GM23248 (cell line): ENCODE data around the gene MPPE1.

ENCODE experiments used
- EZH2 ChIP-seq: fragments of 200-600 bp; sonication (generic); IDR thresholded peaks from 2 replicates; pipeline ENCODE4 v1.6.1; 2018; ENCODE audit warnings: antibody characterized with exemption, mild to moderate bottlenecking; ENCODE audit not compliant: insufficient read depth, poor library complexity, severe bottlenecking
- EZH2phosphoT487 ChIP-seq: fragments of 200-600 bp; sonication (generic); IDR thresholded peaks from 2 replicates; pipeline ENCODE4 v1.6.1; 2018; ENCODE audit warnings: antibody characterized with exemption, moderate library complexity, mild to moderate bottlenecking, low read depth; ENCODE audit not compliant: insufficient read depth

DNA sequence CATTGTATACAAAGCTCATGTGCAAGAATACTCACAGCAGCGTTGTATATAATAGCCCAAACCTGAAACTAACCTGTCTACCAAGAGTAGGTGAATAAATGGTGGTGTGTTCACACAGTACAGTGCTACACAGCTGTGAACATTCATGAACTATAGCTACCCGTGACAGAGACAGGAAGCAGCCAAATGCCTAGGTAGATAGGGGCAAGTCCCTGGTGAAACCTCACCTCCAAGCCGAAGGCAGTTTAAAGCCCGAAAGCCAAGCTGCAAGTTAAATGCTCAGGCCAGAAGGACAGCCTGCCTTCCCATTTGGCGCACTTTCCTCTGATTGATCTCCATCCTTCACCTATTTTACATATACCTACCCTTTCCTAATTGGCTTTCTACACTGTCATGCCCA, 36.7 kb upstream of the MPPE1 start:
- no peak for TF ChIP-seq EZH2phosphoT487
- no peak for TF ChIP-seq EZH2
